ENCODE results near the gene JTB.
"Not testable (repeated sequence)": the region's sequence is repeated elsewhere in the genome, so short reads cannot be mapped to it uniquely, and the experiment has no call there.

Gene JTB

DNA sequence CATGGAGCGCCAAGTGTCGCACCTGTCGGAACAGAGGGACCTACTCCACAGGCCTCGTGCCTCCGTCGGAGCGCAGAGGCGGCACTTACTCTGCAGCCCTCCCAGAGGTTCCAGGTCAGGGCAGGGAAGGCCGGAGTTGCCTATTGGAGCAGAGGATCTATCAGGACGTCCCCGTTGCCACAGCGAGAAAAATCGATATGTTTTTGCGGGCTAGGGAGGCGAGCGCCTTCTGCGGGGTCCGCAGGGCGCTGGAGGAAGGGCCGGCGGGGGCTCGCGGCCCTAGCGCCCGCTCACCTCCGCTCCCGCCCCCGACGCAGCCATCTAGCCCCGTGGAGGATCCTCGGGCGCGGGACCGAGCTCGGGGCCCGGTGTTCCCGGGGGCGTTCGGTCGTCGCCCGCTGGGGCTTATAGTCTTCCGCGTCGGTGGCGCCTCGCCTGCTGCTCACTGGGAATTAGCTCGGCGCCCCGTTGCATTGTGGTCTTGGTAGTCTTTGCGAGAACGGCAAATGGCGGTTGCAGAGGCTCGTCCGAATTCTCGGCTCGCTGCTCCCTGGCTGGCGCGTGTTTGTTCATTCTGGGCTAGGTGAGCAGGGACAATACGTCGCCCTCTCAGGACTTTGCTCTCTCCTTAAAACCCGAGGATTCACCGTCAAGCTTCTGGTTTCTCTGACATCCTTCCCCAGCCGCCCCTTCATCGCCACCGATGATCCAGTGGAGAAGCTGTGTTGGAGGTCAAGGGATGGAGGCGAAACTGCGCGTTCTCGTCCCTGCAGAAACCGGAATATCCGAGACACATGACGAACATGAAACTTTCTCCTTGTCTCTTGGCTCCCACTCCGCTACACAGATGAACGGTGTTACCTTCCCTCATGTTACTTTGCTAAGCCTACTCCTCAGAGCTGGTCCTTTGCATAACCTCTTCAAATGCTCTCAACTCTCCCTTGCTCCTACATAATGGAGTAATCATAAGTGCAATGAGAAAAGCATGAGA lies at the start of gene JTB:
JTB (minus strand) TSS at position 425 of the 991 bp plus-strand sequence; CDS start at position 3, 422 bp downstream.
- peak; percentile 75 for DNase-seq

GRCh38 chr1:154019940-154020339 lies 42.5 kb upstream of the JTB start:
- DNase-seq, result no peak

GRCh38 chr1:154019269-154019668 lies 41.8 kb upstream of the JTB start:
- DNase-seq, result no peak

GRCh38 chr1:154014154-154014907 lies 36.9 kb upstream of the JTB start:
- peak; percentile 32 for DNase-seq

GRCh38 chr1:154012543-154012942 lies 35.1 kb upstream of the JTB start:
- DNase-seq, result not testable (repeated sequence)

- DNase-seq, result no peak
Observed at GRCh38 chr1:154012129-154012528, 34.7 kb upstream of the JTB start.

- DNase-seq, result peak; percentile 17
Observed at GRCh38 chr1:154006136-154006535, 28.7 kb upstream of the JTB start.

- DNase-seq, result no peak
Observed at GRCh38 chr1:154000420-154000819, 22.9 kb upstream of the JTB start.

- not testable (repeated sequence) for DNase-seq
Observed at GRCh38 chr1:153996882-153997281, 19.4 kb upstream of the JTB start.

- DNase-seq, result no peak
Observed at GRCh38 chr1:153995640-153996039, 18.2 kb upstream of the JTB start.

DNA sequence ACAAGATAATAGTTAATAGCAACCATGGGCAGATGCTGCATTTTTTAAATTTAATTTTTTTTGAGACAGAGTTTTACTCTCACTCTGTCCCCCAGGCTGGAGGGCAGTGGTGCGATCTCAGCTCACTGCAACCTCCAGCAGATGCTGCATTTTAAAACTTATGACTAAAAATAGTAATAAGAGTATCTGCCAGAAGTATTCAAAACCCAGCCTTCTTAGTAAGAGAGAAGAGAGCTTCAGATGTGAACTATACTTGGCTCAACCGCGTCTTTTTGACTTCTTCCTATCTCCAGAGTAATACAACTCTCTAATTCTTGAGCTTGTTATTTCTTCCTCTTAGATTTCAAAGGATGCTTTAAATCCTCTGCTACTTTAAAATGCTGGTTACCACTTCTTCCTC lies 17.7 kb upstream of the JTB start:
- no peak for DNase-seq

- DNase-seq, result no peak
Observed at GRCh38 chr1:153991806-153992205, 14.3 kb upstream of the JTB start.

- DNase-seq, result no peak
Observed at GRCh38 chr1:153991151-153991630, 13.7 kb upstream of the JTB start.

GRCh38 chr1:153990468-153991150 lies 13.1 kb upstream of the JTB start, which contains the start of gene RPS27:
RPS27 (plus strand) TSS chr1:153990762; CDS start chr1:153990797, 35 bp downstream.
- DNase-seq, result peak; percentile 99

- DNase-seq, result no peak
Observed at GRCh38 chr1:153987621-153988020, 10.1 kb upstream of the JTB start.

GRCh38 chr1:153985941-153986761 lies 8.7 kb upstream of the JTB start, which contains the start of gene RAB13:
RAB13 (minus strand) TSS chr1:153986339; CDS start chr1:153986236, 103 bp downstream.
- DNase-seq, result peak; percentile 85

DNA sequence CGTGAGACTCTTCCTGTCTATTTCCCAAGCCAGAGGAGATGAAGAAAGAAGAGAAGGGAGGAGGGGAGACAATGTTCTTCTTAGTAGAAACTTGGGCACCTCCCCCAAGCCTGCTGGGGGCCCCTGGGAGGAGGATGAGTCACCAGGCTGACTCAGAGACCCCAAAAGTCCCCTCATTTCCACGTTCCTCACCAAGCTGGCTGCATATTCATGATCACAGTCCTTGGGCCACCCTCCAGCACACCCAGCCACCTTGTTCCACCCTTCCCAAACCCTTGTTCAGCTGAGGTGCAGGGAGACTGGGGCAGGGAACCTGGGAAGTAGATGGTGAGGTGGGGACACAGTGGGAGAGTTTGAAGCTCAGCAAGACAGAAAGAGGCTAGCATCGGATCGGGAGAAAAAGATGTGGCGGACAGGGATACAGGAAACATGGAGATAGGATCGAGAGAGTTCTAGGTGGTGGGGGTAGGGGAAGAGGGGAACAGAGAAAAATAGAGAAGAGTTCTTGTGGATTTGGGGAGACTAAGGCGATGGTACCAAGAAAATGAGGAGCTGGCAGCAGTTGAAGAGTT lies 8.0 kb upstream of the JTB start:
- peak; percentile 84 for DNase-seq

DNA sequence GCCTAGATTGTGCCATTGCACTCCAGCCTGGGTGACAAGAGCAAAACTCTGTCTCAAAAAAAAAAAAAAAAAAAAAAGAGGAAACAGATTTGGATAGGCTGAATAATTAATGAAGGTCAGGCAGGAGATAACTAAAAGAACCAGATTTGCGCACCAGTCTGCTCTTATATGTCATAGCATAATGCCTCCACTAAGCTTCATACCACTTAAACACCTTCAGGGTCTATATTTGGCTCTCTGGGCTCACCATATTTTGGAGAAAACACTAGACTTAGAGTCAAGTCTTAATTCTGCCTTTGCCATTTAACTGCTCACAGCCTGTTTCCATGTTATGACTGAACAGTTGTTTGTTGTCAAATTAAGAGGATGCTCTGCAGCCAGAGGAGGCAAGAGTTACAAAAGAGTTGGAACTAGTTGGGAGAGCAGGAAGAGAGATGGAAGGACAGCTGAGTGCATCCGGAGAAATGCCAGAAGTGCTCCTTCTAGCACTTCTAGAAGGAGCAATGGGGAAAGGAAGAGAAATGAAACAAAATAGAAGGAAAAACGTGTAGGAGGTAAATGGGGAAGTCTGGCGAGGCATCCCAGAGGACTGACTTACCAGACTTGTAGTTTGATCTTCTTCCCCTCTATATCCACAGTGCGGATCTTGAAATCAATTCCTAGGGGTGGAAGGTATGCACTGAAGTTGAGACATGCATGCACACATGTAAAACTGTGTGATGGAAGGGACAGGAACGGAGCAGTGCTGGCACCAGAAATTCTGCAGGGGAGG lies 6.8 kb upstream of the JTB start:
- DNase-seq, result no peak

DNA sequence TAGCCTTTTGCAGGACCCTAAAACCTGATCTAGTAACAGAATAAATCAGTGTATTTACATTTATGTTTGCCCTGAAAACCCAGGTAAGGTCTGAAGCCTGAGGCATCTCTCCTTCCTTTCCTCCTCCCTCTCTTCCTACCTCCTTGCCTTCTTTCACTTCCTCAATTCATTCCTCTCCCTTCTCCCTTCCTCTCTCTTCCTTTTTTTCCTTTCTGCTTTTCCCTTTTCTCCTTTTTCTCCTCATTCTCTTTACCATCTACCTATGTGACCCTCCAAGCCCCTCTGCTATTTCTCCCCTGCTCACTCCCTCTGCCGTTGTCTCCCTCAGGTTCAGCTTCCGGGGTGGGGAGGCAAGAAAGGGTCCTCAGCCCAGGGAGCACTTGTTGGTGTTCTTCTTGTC lies 4.3 kb upstream of the JTB start:
- not testable (repeated sequence) for DNase-seq

DNA sequence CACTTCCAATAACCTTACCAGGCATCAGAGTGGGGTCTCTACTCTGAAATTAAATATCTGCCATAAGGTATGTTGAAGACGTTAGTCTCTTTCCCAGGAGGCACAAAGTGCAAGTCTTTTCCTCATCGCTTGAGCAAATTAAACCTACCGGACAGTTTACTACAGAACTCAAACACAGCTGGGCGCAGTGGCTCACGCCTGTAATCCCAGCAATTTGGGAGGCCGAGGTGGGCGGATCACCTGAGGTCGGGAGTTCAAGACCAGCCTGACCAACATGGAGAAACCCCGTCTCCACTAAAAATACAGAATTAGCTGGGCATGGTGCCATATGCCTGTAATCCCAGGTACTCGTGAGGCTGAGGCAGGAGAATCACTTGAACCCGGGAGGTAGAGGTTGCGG lies 1.6 kb upstream of the JTB start:
- not testable (repeated sequence) for DNase-seq

All from fibroblast of upper back skin (primary cell).